ENCODE measurements around the gene DSTN.
"Not testable (repeated sequence)": the region's sequence is repeated elsewhere in the genome, so short reads cannot be mapped to it uniquely, and the experiment has no call there.

The DSTN gene

DNA sequence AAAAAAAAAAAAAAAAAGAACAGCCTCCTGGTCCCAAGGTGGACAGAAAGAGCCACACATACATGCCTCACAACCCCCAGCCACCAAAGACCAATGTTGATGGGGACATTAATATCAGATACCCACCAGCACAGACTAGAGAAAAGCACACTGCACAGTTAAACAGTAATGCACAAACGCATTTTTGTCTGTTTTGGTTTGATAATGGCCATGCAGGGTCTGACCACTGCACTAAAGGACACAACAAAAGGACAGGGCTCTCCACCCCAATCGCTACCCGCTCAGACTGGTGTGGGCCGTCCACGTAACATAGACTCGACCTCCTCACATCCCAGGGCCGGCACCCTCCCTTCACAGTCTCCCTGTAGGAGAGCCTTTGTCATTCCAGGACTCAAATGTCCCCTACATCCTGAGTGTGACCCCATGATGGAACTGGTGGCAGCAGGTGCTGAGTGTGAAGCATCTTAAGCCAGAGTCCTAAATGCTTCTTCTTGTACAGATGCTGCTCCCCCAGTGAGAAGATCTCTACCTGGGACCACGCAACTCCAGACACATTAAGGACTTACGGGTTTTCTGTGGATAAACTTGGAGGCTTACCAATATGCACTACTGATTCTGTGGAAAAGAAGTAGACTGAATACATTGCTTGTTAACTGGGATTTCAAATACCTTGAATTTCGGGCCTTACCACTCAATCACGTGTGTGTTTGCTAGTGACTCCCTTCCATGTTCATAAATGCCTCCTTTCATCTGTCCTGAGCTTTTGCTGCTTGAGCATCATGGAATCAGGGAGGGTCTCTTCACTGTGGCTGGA lies 84.2 kb downstream of the DSTN start:
- DNase-seq, result no peak

DNA sequence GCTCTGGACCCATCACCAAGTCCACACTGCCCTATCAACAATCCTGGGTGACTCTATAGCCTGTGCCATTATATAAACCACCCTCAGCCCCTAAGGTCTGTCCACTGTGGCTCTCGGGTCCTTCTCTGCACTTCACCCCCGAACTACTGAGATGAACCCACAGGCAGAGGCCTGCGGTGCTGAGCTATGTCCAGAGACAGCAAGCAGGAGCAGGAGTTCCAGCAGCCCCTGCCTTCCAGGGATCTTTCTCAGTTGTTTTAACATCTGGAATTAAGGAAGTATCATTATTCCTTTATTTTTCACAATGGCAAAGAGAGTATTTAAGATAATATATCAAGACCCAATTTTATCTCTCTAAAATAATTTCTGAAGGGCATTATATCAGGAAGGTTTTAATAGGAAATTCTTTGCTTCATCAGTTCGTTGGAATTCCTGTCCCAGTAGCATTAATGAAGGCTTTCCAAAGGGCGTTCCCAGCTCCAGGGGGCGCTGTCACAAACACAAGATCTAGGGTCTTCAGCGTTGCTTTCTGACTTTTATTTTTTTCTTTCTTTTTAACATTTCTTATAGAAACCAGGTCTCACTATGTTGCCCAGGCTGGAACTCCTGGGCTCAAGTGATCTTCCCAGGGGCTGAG lies 84.9 kb downstream of the DSTN start:
- no peak for DNase-seq

GRCh38 chr20:17655286-17655651 lies 85.4 kb downstream of the DSTN start:
- no peak for DNase-seq

DNA sequence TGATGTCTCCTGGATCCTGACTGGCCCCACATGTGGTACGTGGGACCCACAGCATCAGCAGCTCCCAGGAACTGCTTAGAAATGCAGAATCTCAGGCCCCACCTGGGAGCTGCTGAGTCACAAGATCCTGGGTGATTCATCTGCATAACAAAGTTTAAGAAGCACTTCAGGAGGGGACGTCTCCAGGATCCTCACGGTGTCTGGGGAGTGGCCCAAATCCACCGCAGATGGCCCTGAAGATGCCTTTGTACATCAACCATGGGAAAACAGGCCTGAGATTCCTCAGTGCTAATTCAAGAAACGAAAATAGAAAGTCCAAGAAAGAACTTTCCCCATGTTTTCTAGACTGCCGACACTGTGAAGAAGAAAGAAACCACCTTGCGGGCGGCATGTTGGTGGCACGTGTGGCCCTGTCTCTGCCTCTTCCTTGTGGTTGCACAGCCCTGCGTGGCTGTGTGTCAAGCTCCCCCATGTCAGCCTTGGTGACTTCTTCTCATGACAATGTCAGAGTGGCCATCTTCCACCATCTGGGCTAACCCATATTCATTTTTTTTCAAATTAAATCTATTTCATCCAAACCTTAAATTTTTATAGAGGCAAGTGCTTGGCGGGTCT lies 86.1 kb downstream of the DSTN start:
- no peak for DNase-seq

- no peak for DNase-seq
Observed at GRCh38 chr20:17657079-17657825, 87.4 kb downstream of the DSTN start.

DNA sequence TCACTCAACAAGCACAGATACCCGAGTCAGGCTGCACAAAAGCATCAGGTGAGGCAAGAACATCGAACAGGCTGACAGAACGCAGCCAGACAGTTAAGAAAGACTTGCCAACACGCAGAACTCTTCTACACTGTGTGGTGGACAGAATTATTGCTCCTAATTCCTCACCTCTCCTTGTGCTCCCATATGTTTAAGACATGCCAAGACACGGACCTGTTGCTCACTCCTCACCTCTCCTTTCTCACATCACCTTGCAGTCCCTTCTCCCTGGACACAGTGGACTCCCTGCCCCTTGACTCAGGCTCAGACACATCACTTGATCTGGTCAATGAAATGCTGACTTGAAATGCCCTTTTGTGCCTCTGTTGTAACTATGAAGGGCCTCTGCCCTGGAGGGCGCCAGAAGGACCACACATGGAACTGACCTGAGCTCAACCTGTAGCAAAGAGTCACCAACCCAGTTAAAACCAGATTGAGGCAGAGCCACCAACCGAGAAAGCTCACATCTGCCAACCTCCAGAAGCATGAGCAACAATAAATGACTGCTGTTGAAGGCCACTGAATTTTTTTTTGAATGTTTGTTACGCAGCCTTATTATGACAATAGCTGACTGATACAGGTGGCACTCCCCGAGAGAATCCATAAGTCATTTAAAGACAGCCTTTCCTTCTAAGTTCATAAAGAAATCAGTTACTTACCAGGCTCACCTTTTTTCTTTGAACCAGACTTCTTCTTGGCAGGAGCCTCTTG lies 88.2 kb downstream of the DSTN start:
- DNase-seq, result no peak

DNA sequence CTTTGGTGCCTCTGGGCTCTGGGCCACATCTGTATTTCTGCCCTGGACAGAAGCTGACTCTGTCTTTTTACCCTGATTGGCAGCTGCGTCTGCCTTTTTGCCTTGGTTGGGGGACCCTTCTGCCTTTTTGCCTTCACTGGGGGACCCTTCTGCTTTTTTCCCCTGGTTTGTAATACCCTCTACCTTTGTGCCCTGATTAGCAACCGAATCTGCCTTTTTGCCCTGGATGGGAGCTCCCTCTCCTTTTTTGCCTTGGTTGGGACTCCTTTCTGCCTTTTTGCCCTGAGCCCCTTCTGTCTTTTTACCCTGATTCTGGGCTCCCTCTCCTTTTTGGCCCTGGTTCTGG lies 88.7 kb downstream of the DSTN start:
- no peak for DNase-seq

- not testable (repeated sequence) for DNase-seq
Observed at GRCh38 chr20:17659344-17659743, 89.5 kb downstream of the DSTN start.

All from femur (tissue), 1 donor.